KBM-7 (cell line): Measurements from ENCODE around the gene COX19.
A peak's percentile ranks its signal among the peaks of the same experiment; 100 is the strongest.

ENCODE experiments used
- DNase-seq: peaks from one replicate; pipeline ENCODE4 v3.0.0-alpha.2; 2015
- in situ Hi-C: fragments of 300-500 bp; cut with MboI; formaldehyde crosslinking; loops from 2 replicates; pipeline ENCODE4 v1.14.3; 2020; ENCODE audit warnings: low sequenced_read_pairs, low pct_unique_long_range_greater_than_20kb, mixed read lengths

Gene COX19

GRCh38 chr7:974820-975681 is at the start of gene COX19:
COX19 (minus strand) TSS chr7:975549; CDS start chr7:975509, 40 bp downstream.
- DNase-seq: peak; percentile 71
- in situ Hi-C loops: no loop called here

GRCh38 chr7:1024331-1024841 is 49.0 kb upstream of the COX19 start:
- in situ Hi-C loops: no loop called here

DNA sequence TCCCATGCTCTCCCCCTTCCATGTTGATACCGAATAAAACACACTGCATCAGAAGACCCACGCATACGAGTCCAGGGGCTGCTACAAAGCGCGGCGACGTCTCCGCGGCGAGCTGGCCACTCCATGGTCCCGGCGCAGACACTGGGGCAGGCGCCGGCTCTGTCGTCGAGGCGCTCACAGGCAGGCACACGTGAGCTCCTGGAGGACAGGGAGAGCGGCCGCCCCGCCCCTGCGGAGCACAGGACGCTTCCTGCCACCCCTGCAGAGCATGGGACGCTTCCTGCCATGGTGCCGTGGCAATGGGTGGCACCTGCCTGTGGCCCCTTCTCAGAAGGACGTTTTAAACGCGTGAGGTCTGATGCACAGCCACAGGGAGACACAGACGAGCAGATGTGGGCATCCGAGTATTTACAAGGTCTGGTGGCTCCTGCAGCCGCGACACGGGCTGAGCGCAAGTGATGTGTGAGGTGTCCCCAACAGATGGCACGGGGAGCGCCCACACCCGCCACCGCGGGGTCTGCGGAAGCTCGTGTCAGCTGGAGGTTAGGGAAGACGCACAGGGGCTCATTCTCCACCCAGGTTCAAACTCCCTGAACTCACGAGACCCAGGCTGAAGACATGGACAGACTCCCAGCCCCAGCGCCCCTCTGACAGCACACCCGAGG is 47.6 kb upstream of the COX19 start:
- in situ Hi-C loops: no loop called here

More at GRCh38 chr7:1024331-1024841, 49.0 kb upstream of the COX19 start:
- DNase-seq: peak; percentile 59

GRCh38 chr7:1022356-1022755 is 47.0 kb upstream of the COX19 start:
- in situ Hi-C loops: no loop called here
- no peak for DNase-seq

More for the DNA sequence above, 47.6 kb upstream of the COX19 start:
- no peak for DNase-seq

GRCh38 chr7:1021931-1022330 is 46.6 kb upstream of the COX19 start:
- in situ Hi-C loops: no loop called here
- DNase-seq: no peak

- no peak for DNase-seq
- in situ Hi-C loops: no loop called here
Observed at GRCh38 chr7:1021366-1021765, 46.0 kb upstream of the COX19 start.

DNA sequence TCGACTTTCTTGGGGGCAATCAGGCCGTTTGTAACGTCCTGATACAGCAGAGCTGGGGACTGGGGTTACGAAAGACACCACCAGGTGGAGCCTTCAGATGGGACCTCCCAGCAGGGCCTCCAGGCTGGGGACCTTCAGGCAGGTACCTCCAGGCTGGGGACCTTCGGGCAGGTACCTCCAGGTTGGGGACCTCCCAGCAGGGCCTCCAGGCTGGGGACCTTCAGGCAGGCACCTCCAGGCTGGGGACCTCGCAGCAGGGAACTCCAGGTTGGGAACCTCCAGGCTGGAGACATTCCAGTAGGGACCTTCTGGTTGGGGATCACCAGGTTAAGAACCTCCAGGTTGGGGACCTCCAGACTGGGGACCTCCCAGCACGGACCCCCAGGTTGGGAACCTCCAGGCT is 45.5 kb upstream of the COX19 start:
- in situ Hi-C loops: no loop called here
- DNase-seq: no peak

GRCh38 chr7:1019789-1020610 is 44.7 kb upstream of the COX19 start:
- DNase-seq: no peak
- in situ Hi-C loops: no loop called here

GRCh38 chr7:1019255-1019785 is 44.0 kb upstream of the COX19 start:
- in situ Hi-C loops: no loop called here
- no peak for DNase-seq

DNA sequence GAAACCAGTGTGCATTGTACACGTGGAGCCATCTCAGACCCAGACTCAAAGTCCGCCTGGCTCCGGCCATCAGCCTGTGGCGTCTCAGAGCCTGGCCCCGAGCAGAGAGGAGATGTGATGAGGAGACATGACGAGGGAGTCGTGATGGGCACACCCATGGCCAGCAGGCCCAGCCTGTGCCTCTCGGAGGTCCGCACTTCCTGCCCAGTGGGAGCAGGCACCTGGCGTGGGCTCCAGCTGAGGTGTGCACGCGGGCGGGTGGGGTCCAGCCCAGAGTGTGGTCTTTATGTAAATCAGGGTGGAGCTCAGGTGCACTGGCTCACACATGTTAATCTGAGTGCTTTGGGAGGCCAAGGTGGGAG is 43.0 kb upstream of the COX19 start:
- in situ Hi-C loops: no loop called here

GRCh38 chr7:1017586-1018333 is 42.4 kb upstream of the COX19 start:
- in situ Hi-C loops: no loop called here
- DNase-seq: no peak

More for the DNA sequence above, 43.0 kb upstream of the COX19 start:
- no peak for DNase-seq

DNA sequence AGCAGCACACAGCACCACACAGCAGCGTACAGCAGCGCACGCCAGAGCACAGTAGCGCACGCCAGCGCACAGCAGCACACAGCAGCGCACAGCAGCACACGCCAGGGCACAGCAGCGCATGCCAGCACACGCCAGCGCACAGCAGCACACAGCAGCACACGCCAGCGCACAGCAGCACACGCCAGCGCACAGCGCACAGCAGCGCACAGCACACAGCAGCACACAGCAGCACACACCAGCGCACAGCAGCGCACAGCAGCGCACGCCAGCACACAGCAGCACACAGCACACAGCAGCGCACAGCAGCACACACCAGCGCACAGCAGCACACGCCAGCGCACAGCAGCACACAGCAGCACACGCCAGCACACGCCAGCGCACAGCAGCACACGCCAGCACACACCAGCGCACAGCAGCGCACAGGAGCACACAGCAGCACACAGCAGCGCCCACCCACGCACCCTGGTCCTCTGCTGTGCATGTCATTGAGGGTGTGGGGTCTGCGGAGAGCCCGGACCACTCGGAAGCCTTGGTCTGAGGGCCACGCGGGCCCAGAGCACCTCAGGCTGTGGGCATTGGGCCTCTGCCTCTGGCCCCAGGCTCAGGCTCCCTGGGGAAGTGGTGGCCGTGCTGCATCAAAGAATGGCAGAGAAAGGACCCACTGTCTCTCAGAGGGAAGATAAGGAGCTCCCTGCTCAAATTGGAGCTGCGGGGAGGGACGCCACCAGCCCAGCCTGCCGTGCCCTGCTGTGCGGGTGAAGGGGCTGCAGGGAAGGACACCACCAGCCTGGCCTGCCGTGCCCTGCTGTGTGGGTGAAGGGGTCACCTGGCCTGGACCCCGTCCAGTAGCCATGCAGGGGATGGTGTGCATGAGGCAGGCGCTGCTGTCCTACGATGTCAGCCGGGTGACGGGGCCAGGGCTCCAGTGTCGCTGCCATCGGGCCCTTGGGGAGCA is 41.5 kb upstream of the COX19 start:
- DNase-seq: no peak
- in situ Hi-C loops: no loop called here

GRCh38 chr7:1015196-1016121 is 40.1 kb upstream of the COX19 start:
- DNase-seq: no peak
- in situ Hi-C loops: no loop called here

DNA sequence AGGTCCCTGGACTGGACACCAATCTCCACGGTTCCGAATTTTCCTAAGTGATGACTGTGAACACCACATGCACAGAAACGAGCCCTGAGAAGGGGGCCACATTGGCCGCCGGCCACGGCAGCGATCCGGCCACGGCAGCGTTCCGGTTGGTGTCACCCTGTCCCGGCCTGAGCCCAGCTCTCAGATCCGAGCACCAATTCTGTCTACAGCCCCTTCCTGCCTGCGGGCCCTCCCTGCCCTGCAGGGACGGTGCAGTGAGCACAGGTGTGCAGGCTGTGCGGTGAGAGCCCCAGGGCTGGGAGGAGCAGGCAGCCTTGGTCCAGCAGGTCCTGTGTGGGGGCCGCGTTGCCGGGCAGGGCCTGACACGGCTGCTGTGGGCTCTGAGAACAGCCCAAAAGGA is 39.3 kb upstream of the COX19 start:
- in situ Hi-C loops: no loop called here
- DNase-seq: no peak

- in situ Hi-C loops: no loop called here
- no peak for DNase-seq
Observed at GRCh38 chr7:1013581-1013980, 38.2 kb upstream of the COX19 start.

- no peak for DNase-seq
- in situ Hi-C loops: no loop called here
Observed at GRCh38 chr7:1012716-1013095, 37.4 kb upstream of the COX19 start.
